ENCODE results near the gene AGAP1. TPM values are rescaled to one million over a fixed set of nuclear protein-coding genes. Genes with fewer than 3 reads are reported as not detected.

AGAP1 gene
- polyA plus RNA-seq, 3 donors: 3.7 to 7.1 (median 6.3) TPM

- H3K27ac ChIP-seq (ENCODE audit: low read depth, low read length): no peak overlapping the region
- 47 to 65% (median 57%) methylated on average over 6 of the region's 6 CpGs for WGBS, 3 donors
Measured at GRCh38 chr2:235555371-235555770, 61.5 kb downstream of the AGAP1 start.

GRCh38 chr2:235556086-235556485 is 62.2 kb downstream of the AGAP1 start:
- H3K27ac ChIP-seq (ENCODE audit: low read depth, low read length): no peak overlapping the region
- WGBS, 3 donors: 91 to 97% (median 94%) methylated on average over 3 of the region's 3 CpGs

GRCh38 chr2:235556901-235557300 is 63.1 kb downstream of the AGAP1 start:
- 92 to 97% (median 96%) methylated on average over 8 of the region's 8 CpGs for WGBS, 3 donors
- H3K27ac ChIP-seq (ENCODE audit: low read depth, low read length): no peak overlapping the region

- H3K27ac ChIP-seq (ENCODE audit: low read depth, low read length): no peak overlapping the region
- WGBS, 3 donors: 96 to 99% (median 96%) methylated on average over 9 of the region's 9 CpGs
Measured at GRCh38 chr2:235557903-235558302, 64.1 kb downstream of the AGAP1 start.

GRCh38 chr2:235558572-235558971 is 64.7 kb downstream of the AGAP1 start:
- 89 to 90% (median 90%) methylated on average over 8 of the region's 8 CpGs for WGBS, 3 donors
- H3K27ac ChIP-seq (ENCODE audit: low read depth, low read length): no peak overlapping the region

- WGBS, 3 donors: 90 to 93% (median 91%) methylated on average over 6 of the region's 6 CpGs
- no peak overlapping the region for H3K27ac ChIP-seq (ENCODE audit: low read depth, low read length)
Measured at GRCh38 chr2:235560345-235560744, 66.5 kb downstream of the AGAP1 start.

- H3K27ac ChIP-seq (ENCODE audit: low read depth, low read length): no peak overlapping the region
- WGBS, 3 donors: 92 to 95% (median 93%) methylated on average over 2 of the region's 2 CpGs
Measured at GRCh38 chr2:235561450-235561849, 67.6 kb downstream of the AGAP1 start.

- 72 to 85% (median 76%) methylated on average over 11 of the region's 11 CpGs for WGBS, 3 donors
- H3K27ac ChIP-seq (ENCODE audit: low read depth, low read length): no peak overlapping the region
Measured at GRCh38 chr2:235562065-235562747, 68.4 kb downstream of the AGAP1 start.

- WGBS, 3 donors: 49 to 74% (median 49%) methylated on average over 13 of the region's 13 CpGs
Measured at GRCh38 chr2:235563056-235563910, 69.4 kb downstream of the AGAP1 start.

GRCh38 chr2:235564066-235564465 is 70.2 kb downstream of the AGAP1 start:
- H3K27ac ChIP-seq (ENCODE audit: low read depth, low read length): no peak overlapping the region
- 60 to 77% (median 70%) methylated on average over 6 of the region's 6 CpGs for WGBS, 3 donors

More at GRCh38 chr2:235563056-235563910, 69.4 kb downstream of the AGAP1 start:
- H3K27ac ChIP-seq (ENCODE audit: low read depth, low read length): no peak overlapping the region

- no peak overlapping the region for H3K27ac ChIP-seq (ENCODE audit: low read depth, low read length)
- WGBS, 3 donors: 88 to 92% (median 89%) methylated on average over 6 of the region's 6 CpGs
Measured at GRCh38 chr2:235564884-235565530, 71.2 kb downstream of the AGAP1 start.

- H3K27ac ChIP-seq (ENCODE audit: low read depth, low read length): no peak overlapping the region
- WGBS, 3 donors: 54 to 55% (median 54%) methylated on average over 11 of the region's 11 CpGs
Measured at GRCh38 chr2:235566415-235566814, 72.6 kb downstream of the AGAP1 start.

GRCh38 chr2:235566931-235567495 is 73.2 kb downstream of the AGAP1 start:
- H3K27ac ChIP-seq (ENCODE audit: low read depth, low read length): no peak overlapping the region
- 81 to 93% (median 84%) methylated on average over 10 of the region's 10 CpGs for WGBS, 3 donors

- 83 to 99% (median 88%) methylated on average over 5 of the region's 5 CpGs for WGBS, 3 donors
- no peak overlapping the region for H3K27ac ChIP-seq (ENCODE audit: low read depth, low read length)
Measured at GRCh38 chr2:235567842-235568241, 74.0 kb downstream of the AGAP1 start.

- no peak overlapping the region for H3K27ac ChIP-seq (ENCODE audit: low read depth, low read length)
- 55 to 85% (median 75%) methylated on average over 9 of the region's 9 CpGs for WGBS, 3 donors
Measured at GRCh38 chr2:235568431-235568830, 74.6 kb downstream of the AGAP1 start.

- H3K27ac ChIP-seq (ENCODE audit: low read depth, low read length): no peak overlapping the region
- WGBS, 3 donors: 60 to 81% (median 60%) methylated on average over 7 of the region's 7 CpGs
Measured at GRCh38 chr2:235569837-235570236, 76.0 kb downstream of the AGAP1 start.

GRCh38 chr2:235570256-235570655 is 76.4 kb downstream of the AGAP1 start:
- 59 to 66% (median 61%) methylated on average over 4 of the region's 4 CpGs for WGBS, 3 donors
- no peak overlapping the region for H3K27ac ChIP-seq (ENCODE audit: low read depth, low read length)

- no peak overlapping the region for H3K27ac ChIP-seq (ENCODE audit: low read depth, low read length)
- WGBS, 3 donors: 87 to 89% (median 88%) methylated on average over 9 of the region's 9 CpGs
Measured at GRCh38 chr2:235570966-235571692, 77.3 kb downstream of the AGAP1 start.
